Umbilical cord (tissue), 2 donors: ENCODE results near the gene PDK1. TPM values are rescaled to one million over a fixed set of nuclear protein-coding genes. Genes with fewer than 3 reads are reported as not detected.
"Not testable (repeated sequence)": the region's sequence is repeated elsewhere in the genome, so short reads cannot be mapped to it uniquely, and the experiment has no call there.

Source experiments
- DNase-seq: peaks from one replicate; pipeline ENCODE4 v3.0.0-alpha.2; 2015; ENCODE audit warnings: low spot score
- total RNA-seq: library from RNA; depleted of rRNA; stranded (reverse); fragments of >200 nt; gene quantifications from one replicate; pipeline ENCODE4 v1.2.3, GENCODE V29; 2014; ENCODE audit warnings: low replicate concordance; ENCODE audit not compliant: insufficient read depth

The PDK1 gene
- total RNA-seq, 1 donor from 2014 or later = 29.6 TPM

- DNase-seq = no peak
Measured at GRCh38 chr2:172552547-172553291, 3.2 kb upstream of the PDK1 start.

GRCh38 chr2:172554352-172555271 lies 1.3 kb upstream of the PDK1 start:
- no peak for DNase-seq

DNA sequence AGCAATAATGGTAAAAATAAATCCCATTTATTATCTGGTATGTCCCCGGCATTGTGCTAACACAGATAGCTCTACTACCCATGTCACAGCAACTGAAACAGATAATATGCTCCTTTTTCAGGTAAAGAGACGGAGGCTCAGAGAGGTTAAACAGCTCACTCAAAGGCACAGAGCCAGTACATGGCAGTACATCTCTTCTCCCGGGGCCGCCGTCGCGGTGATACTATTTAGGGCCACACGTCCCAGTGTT lies 693 bp upstream of the PDK1 start:
- DNase-seq = no peak

DNA sequence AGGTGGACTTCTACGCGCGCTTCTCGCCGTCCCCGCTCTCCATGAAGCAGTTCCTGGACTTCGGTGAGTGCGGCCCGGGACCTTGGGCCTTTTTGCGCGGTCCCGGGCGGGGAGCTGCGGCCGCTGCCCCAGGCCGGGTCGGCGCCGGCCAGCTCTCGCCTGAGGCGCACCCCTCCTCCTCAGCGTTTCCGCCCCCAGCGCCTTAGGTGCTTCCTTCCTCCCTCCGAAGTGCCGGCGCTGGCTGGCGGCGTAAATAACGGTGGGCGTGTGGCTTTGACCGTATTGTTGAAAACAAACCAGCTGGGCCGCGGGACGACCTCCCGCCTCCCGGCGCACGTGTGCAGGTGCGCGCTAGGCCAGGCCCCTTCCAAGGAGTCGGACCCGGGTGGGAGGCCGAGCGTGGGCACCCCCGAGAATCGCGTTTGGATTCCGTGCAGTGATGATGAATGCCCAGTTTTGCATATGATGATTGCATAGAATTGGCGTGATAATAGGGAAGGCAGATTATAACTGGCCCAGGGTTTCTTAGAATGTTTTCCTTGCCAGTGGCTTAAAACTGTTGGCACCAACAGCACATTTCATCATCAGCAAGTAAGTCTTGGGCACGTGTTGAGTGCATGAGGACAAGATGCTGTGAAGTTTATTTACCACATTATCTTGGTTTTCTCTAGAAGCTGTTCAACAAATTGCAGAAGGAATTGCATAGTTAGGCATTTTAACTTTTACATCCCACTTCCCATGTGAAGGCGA lies 569 bp downstream of the PDK1 start:
- DNase-seq = peak; percentile 65

GRCh38 chr2:172558372-172558771 lies 2.5 kb downstream of the PDK1 start:
- DNase-seq = no peak

DNA sequence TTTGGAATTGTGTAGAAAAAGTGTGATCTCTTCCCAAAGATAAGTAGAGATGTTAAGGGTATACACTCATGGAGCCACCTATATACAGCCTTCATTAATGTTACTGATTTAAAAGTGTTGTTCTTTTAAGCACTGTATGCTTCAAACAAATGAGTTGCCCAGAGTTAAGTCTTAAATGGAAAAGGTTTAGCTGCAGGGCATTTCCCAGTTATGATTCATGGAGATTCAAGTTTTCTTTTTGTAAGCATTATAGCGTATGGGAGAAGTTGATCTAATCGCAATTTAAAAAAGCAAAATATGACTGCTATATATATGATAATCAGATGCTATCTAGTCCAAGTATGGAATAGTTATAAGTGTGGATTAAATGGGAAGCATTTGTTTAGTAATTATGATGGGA lies 4.8 kb downstream of the PDK1 start:
- DNase-seq = no peak

DNA sequence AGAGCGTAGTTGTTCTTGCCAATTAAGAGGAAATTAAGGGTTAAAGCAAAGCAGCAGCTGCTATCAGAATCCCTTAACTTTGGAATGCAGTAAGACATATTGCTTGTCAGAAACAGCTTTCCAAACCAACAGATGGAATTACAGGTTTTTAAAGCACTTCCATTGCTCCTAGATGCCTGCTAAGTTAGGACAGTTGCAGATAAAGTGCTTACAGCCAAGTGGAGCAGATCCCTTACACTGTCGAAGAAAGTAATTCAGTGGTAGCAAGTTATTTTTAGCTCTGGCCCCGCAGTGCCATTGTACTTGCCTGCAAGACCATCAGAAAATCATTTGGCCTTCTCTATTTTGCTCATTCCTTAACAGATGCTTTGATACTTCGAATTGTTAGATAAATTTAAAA lies 5.4 kb downstream of the PDK1 start:
- peak; percentile 66 for DNase-seq

DNA sequence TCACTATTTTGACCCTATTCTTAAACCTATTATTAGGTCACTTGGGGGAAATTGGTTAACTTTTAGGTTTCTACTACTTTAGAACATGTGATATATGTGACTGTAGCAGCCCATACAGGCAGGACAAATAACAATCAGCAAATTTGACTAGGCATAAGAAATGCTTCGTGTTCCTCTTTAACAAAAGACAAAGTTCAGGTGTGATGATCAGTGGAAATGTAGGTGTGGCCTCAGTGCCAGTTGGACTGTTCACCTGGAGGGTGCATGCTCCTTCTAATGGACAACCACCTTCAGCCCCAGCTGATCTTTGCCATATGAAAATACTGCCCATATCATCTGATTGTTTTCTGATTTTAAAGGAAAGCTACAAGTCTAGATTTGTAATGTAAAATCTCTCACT lies 6.4 kb downstream of the PDK1 start:
- DNase-seq = no peak

- no peak for DNase-seq
Measured at GRCh38 chr2:172564376-172564775, 8.5 kb downstream of the PDK1 start.

- DNase-seq = no peak
Measured at GRCh38 chr2:172571245-172571644, 15.4 kb downstream of the PDK1 start.

GRCh38 chr2:172572981-172573380 lies 17.1 kb downstream of the PDK1 start:
- DNase-seq = no peak

- no peak for DNase-seq
Measured at GRCh38 chr2:172574965-172575364, 19.1 kb downstream of the PDK1 start.

- DNase-seq = no peak
Measured at GRCh38 chr2:172578054-172578453, 22.2 kb downstream of the PDK1 start.

- no peak for DNase-seq
Measured at GRCh38 chr2:172578860-172579512, 23.1 kb downstream of the PDK1 start.

GRCh38 chr2:172580544-172580943 lies 24.7 kb downstream of the PDK1 start:
- no peak for DNase-seq

GRCh38 chr2:172582656-172583055 lies 26.8 kb downstream of the PDK1 start:
- no peak for DNase-seq

DNA sequence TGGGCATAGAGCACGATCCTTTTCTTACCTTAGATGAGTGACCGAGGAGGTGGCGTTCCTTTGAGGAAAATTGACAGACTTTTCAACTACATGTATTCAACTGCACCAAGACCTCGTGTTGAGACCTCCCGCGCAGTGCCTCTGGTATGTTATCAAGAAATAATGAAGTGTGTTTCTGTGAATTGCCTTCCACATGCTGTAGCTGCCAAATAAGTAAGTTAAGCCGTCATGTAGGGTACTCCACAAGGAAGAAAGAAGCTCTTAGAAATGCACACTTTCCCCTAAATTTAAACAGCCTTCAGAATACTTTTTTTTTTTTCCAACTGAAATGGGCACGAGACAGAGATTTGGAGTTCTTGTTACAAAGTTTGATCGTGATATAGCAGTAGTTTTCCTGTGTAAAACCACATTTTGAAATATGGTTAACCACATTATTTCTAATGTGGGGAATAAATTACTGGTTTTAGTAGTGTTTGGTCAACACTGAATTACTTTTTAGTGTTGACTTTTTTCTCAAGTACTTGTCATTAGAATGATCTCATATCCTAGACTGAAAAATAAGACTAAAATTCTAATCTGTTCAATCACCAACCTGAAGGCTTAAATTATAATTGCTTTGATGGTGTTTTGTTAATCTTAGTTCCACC lies 30.5 kb downstream of the PDK1 start:
- no peak for DNase-seq

DNA sequence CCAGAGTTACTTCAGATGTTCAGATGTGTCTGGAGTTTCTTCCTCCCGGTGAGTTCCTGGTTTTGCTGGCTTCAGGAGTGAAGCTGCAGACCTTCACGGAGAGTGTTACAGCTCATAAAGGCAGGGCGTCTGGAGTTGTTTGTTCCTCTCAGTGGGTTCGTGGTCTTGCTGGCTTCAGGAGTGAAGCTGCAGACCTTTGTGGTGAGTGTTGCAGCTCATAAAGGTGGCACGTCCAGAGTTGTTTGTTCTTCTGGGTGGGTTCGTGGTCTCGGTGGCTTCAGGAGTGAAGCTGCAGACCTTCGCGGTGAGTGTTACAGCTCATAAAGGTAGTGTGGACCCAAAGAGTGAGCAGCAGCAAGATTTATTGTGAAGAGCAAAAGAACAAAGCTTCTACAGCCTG lies 31.3 kb downstream of the PDK1 start:
- DNase-seq = not testable (repeated sequence)

DNA sequence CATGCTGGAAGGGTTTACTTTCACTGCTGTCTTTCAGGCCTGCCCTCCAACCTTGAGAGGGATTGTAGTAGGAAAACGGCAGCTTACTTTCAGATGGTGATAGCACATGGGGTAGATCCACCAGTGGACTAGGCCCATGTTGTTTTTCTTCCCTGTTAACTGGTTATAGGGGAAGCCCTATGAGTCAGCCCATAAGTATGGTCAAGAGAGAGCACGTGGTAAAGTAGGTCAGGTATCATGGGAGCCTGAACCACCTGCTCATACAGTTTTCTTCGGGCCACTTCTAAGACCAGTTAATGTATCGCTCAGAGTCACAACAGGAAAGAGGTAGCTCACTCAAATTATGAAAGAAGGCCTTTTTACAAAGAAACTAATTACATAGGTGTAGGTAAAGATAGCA lies 33.0 kb downstream of the PDK1 start:
- no peak for DNase-seq

- DNase-seq = not testable (repeated sequence)
Measured at GRCh38 chr2:172591386-172591785, 35.5 kb downstream of the PDK1 start.

- DNase-seq = not testable (repeated sequence)
Measured at GRCh38 chr2:172592190-172592589, 36.3 kb downstream of the PDK1 start.
